ENCODE results near the gene CHN2.
"Not testable (repeated sequence)": the region's sequence is repeated elsewhere in the genome, so short reads cannot be mapped to it uniquely, and the experiment has no call there.

CHN2 gene

GRCh38 chr7:29262191-29262917, 67.8 kb downstream of the CHN2 start:
- DNase-seq = no peak

GRCh38 chr7:29263601-29264207, 69.1 kb downstream of the CHN2 start:
- DNase-seq = not testable (repeated sequence)

GRCh38 chr7:29265208-29265923, 70.8 kb downstream of the CHN2 start:
- no peak for DNase-seq

GRCh38 chr7:29269935-29270334, 75.4 kb downstream of the CHN2 start:
- DNase-seq = no peak

GRCh38 chr7:29270594-29271318, 76.2 kb downstream of the CHN2 start:
- DNase-seq = no peak

- no peak for DNase-seq
Measured at GRCh38 chr7:29271319-29271658, 76.7 kb downstream of the CHN2 start.

GRCh38 chr7:29272057-29272456, 77.5 kb downstream of the CHN2 start:
- DNase-seq = no peak

GRCh38 chr7:29274146-29275017, 79.8 kb downstream of the CHN2 start:
- DNase-seq = no peak

- DNase-seq = no peak
Measured at GRCh38 chr7:29275018-29275318, 80.4 kb downstream of the CHN2 start.

GRCh38 chr7:29275493-29275892, 80.9 kb downstream of the CHN2 start:
- DNase-seq = no peak

GRCh38 chr7:29276199-29276598, 81.6 kb downstream of the CHN2 start:
- DNase-seq = no peak

GRCh38 chr7:29276806-29277205, 82.2 kb downstream of the CHN2 start:
- DNase-seq = no peak

GRCh38 chr7:29277436-29278215, 83.1 kb downstream of the CHN2 start:
- DNase-seq = no peak

GRCh38 chr7:29278337-29279069, 83.9 kb downstream of the CHN2 start:
- DNase-seq = peak; percentile 47

GRCh38 chr7:29281782-29282541, 87.4 kb downstream of the CHN2 start:
- peak; percentile 70 for DNase-seq

- no peak for DNase-seq
Measured at GRCh38 chr7:29282819-29283414, 88.3 kb downstream of the CHN2 start.

GRCh38 chr7:29284696-29285443, 90.3 kb downstream of the CHN2 start:
- no peak for DNase-seq

- no peak for DNase-seq
Measured at GRCh38 chr7:29285444-29285793, 90.8 kb downstream of the CHN2 start.

GRCh38 chr7:29285861-29286260, 91.3 kb downstream of the CHN2 start:
- no peak for DNase-seq
